Activated CD4-positive, alpha-beta T cell treated with anti-CD3 and anti-CD28 coated beads for 48 hours (primary cell): ENCODE results near the gene BCL7B.
"Not testable (repeated sequence)": the region's sequence is repeated elsewhere in the genome, so short reads cannot be mapped to it uniquely, and the experiment has no call there.

ENCODE experiments used
- DNase-seq: peaks from one replicate; pipeline ENCODE4 v3.0.0-alpha.2; 2020

Gene BCL7B

GRCh38 chr7:73570977-73571376 is 13.5 kb upstream of the BCL7B start:
- DNase-seq: no peak

GRCh38 chr7:73570521-73570920 is 13.0 kb upstream of the BCL7B start:
- DNase-seq: no peak

GRCh38 chr7:73569042-73569608 is 11.6 kb upstream of the BCL7B start:
- no peak for DNase-seq

GRCh38 chr7:73567846-73568685 is 10.6 kb upstream of the BCL7B start:
- no peak for DNase-seq

- no peak for DNase-seq
These were observed 9.7 kb upstream of the BCL7B start for GRCh38 chr7:73567140-73567539.

GRCh38 chr7:73566431-73566830 is 8.9 kb upstream of the BCL7B start:
- not testable (repeated sequence) for DNase-seq

GRCh38 chr7:73565675-73566340 is 8.3 kb upstream of the BCL7B start:
- no peak for DNase-seq

- peak; percentile 34 for DNase-seq
These were observed 2.8 kb upstream of the BCL7B start for GRCh38 chr7:73560109-73560835.

GRCh38 chr7:73557108-73557396 is 438 bp downstream of the BCL7B start:
- DNase-seq: peak; percentile 93

- no peak for DNase-seq
These were observed 1.0 kb downstream of the BCL7B start for GRCh38 chr7:73556208-73557107.

- no peak for DNase-seq
These were observed 2.0 kb downstream of the BCL7B start for GRCh38 chr7:73555411-73555982.

GRCh38 chr7:73550093-73550492 is 7.4 kb downstream of the BCL7B start:
- not testable (repeated sequence) for DNase-seq

GRCh38 chr7:73549176-73549575 is 8.3 kb downstream of the BCL7B start:
- DNase-seq: no peak

- no peak for DNase-seq
These were observed 9.6 kb downstream of the BCL7B start for GRCh38 chr7:73547841-73548240.

- DNase-seq: no peak
These were observed 12.8 kb downstream of the BCL7B start for GRCh38 chr7:73544678-73545077.

GRCh38 chr7:73541722-73542121 is 15.8 kb downstream of the BCL7B start:
- DNase-seq: no peak

GRCh38 chr7:73539709-73540108 is 17.8 kb downstream of the BCL7B start:
- no peak for DNase-seq

- DNase-seq: not testable (repeated sequence)
These were observed 19.0 kb downstream of the BCL7B start for GRCh38 chr7:73538510-73538909.

GRCh38 chr7:73537051-73537450 is 20.4 kb downstream of the BCL7B start:
- no peak for DNase-seq

- no peak for DNase-seq
These were observed 21.0 kb downstream of the BCL7B start for GRCh38 chr7:73536479-73536878.

GRCh38 chr7:73535918-73536317 is 21.6 kb downstream of the BCL7B start:
- not testable (repeated sequence) for DNase-seq

GRCh38 chr7:73533742-73534141 is 23.7 kb downstream of the BCL7B start:
- DNase-seq: no peak
